HG03432 (cell line): Measurements from ENCODE around the gene ARSG.
A peak's percentile ranks its signal among the peaks of the same experiment; 100 is the strongest.
"Not testable (repeated sequence)": the region's sequence is repeated elsewhere in the genome, so short reads cannot be mapped to it uniquely, and the experiment has no call there.

Experiments used
- ATAC-seq: cut with Tn5 transposase; IDR thresholded peaks from one replicate; pipeline ENCODE4 v1.9.1; 2021; ENCODE audit warnings: mild to moderate bottlenecking, moderate library complexity; ENCODE audit not compliant: unreplicated experiment

Gene ARSG

DNA sequence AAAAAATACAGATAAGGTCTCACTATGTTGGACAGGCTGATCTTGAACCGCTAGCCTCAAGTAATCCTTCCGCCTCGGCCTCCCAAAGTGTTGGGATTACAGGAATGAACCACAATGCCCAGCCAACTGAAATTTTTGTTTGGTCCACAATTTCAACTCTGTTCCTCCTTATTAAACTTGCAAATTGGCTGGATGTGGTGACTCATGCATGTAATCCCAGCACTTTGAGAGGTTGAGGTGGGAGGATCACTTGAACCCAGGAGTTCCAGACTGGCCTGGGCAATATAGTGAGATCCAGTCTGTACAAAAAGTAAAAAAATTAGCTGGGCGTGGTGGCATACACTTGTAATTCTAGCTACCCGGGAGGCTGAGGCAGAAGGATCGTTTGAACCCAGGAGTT, 13.4 kb downstream of the ARSG start:
- no peak for ATAC-seq

DNA sequence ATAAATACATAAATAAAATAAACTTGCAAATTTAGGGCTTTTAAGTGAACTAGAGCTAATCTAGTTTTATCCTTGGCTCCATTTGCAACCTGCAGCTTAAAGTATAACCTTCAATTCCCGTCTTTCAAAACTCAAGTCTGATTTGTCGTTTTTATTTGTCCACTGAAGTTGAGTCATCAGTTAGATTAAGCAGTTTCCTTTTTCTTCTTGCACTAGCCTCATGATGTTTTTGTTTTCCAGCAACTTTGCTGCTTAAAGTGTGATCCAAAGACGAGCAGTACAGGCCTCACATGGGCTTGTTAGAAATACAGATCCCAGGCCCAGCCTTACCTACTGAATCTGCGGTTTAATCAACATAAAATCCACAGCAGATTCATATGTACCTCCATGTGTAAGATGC, 13.8 kb downstream of the ARSG start:
- ATAC-seq, result no peak

DNA sequence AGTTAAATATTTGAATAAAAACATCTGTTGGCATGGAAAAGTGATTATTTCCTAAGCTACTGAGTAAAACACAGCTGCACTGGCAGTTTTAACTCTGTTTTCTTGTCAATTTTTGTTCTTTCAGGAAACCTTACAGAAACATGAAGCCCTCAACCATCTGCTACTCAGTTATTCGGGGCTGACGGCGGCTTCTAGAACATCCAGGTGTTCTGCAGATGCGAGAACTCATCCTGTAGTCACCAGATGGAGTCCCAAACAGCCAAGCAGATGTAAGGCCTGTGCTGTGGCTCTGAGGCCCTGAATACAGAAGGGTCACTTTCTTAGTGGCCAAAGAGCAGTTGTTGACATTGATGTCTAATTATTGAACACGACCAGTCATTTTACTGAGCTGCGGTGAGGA, 15.5 kb downstream of the ARSG start:
- ATAC-seq, result no peak

DNA sequence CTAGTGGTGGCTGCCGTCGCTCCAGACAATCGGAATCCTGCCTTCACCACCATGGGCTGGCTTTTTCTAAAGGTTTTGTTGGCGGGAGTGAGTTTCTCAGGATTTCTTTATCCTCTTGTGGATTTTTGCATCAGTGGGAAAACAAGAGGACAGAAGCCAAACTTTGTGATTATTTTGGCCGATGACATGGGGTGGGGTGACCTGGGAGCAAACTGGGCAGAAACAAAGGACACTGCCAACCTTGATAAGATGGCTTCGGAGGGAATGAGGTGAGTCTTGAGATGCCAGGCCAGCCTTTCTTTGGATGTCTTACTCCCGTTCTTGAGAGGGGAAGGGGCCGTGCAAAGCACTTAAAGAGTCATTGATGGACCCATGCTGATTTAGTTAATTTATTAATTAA, 16.1 kb downstream of the ARSG start:
- no peak for ATAC-seq

DNA sequence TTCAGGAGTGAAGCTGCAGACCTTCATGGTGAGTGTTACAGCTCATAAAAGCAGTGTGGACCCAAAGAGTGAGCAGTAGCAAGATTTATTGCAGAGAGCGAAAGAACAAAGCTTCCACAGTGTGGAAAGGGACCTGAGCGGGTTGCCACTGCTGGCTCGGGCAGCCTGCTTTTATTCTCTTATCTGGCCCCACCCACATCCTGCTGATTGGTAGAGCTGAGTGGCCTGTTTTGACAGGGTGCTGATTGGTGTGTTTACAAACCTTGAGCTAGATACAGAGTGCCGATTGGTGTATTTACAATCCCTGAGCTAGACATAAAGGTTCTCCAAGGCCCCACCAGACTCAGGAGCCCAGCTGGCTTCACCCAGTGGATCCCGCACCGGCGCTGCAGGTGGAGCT, 17.2 kb downstream of the ARSG start:
- ATAC-seq, result not testable (repeated sequence)

DNA sequence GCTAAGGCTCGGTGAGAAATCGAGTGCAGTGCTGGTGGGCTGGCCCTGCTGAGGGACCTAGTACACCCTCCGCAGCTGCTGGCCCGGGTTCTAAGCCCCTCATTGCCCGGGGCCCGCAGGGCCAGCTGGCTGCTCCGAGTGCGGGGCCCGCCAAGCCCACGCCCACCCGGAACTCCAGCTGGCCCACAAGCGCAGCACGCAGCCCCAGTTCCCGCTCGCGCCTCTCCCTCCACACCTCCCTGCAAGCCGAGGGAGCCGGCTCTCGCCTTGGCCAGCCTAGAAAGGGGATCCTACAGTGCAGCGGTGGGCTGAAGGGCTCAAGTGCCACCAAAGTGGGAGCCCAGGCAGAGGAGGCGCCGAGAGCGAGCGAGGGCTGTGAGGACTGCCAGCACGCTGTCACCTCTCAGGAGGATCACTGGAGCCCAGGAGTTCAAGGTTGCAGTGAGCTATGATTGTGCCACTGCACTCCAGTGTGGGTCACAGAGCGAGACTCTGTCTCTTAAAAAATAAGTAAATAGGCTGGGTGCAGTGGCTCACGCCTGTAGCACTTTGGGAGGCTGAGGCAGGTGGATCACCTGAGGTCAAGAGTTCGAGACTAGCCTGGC, 17.9 kb downstream of the ARSG start:
- not testable (repeated sequence) for ATAC-seq

DNA sequence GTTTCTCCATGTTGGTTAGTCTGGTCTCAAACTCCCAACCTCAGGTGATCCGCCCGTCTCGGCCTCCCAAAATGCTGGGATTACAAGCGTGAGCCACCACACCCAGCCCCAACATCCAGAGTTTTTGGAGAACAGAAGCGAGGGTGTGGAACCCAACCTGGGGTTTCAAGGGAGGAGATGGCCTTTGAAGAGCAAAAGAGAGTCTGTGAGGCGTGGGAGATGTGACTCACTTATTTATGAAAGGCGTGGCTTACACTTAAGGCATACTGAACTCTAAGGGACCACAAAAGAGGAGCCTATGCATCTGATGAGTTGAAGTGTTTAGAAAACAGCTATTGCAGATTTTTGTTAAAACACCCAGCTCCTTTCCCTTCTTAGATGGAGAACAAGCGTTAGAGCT, 18.9 kb downstream of the ARSG start:
- ATAC-seq, result no peak

DNA sequence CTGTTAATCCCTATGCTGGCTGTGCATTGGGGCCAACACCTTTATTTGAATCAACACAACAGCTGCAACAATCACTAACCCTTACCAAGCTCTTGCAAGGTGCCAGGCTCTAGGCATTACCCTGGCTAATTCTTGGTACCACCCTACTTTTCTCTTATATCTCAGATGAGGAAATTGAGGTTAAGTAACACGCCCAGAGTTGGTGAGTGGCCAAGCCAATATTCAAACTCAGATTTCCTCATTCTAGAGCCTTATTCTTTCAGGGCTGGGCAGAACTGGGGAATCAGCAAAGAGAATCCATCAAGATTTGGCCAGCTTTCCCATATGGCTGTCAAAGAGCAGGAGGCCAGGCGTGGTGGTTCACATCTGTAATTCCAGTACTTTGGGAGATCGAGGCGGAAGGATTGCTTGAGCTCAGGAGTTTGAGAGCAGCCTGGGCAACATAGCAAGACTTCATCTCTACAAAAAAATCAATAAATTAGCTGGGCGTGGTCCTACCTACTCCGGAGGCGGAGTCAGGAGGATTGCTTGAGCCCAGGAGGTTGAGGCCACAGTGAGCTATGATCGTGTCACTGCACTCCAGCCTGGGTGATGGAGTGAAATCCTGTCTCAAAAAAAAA, 23.7 kb downstream of the ARSG start:
- ATAC-seq, result no peak

DNA sequence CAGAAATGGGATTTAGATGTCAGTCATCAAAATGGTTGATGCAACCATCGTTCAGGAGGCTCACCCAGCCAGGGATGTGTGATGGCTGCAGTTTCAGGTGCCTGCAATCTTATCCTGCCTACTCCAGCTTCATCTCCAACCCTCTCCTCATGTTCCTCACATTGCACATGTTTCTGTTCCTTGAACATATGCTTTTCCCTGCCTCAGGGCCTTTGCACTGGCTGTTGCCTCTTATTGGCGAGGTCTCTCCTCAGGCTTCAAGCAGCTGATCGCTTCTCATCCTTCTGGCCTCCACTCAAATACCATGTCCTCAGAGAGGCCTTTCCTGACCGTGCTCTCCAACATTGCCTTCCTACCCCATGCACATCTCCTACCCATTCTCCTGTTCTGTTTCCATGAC, 24.6 kb downstream of the ARSG start:
- ATAC-seq, result no peak

DNA sequence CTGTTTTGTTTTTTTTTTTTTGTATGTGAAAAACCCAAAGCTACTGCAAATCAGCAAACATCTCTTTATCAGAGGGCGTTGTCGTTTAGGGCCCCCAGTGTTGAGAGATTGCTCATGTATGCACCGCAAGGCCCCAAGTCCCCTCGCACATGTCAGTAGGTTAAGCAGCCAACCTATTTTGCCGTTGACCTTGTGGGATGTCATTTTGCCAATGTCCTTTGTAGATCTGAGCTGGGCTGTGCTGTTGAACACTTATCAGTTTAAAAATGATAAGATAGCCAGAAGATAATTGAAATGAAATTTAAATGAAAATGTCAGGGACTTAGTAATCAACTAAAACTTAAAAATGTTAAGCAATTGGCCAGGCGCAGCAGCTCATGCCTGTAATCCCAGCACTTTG, 26.2 kb downstream of the ARSG start:
- ATAC-seq, result no peak

DNA sequence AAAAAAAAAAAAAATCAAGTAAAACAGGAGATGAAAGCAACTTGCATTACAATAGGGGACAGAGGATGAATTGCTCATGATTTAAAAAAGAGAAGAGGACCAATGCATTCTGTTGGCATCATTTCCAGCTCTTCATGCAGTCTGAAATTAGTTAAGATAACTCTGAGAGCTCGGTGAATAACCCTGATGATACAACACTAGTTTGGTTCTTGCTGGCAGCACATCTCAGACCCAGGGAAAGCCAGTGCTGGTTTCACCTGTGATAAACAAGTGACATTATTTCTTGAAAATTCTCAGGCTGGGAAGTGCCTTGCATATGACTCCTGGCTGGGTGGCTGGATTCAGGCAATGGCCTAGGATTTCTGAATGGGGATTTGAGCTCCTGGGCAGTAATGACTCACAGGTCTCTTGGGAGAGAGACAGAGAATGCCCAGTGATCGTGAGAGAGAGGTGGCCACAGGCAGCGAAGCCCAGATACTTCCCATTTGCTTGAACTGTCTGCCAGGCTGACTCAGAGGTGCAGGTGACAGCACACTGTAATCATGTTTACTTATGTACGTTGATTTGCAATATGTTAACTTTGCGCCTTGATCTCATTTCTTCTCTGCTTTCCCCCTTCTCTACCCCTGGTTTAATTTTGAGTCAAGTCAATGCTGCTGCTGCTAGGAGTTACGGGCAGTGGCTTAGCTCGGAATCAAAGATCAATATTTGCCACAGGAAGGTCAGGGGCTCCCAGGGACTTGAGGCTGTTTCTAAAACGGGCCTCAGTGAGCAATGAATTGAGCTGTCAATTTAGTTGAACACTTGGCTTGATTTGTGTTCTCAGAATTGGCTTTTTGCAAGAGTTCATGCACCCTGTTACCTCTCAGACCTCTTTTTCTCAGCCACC, 27.1 kb downstream of the ARSG start:
- ATAC-seq, result peak; percentile 60

DNA sequence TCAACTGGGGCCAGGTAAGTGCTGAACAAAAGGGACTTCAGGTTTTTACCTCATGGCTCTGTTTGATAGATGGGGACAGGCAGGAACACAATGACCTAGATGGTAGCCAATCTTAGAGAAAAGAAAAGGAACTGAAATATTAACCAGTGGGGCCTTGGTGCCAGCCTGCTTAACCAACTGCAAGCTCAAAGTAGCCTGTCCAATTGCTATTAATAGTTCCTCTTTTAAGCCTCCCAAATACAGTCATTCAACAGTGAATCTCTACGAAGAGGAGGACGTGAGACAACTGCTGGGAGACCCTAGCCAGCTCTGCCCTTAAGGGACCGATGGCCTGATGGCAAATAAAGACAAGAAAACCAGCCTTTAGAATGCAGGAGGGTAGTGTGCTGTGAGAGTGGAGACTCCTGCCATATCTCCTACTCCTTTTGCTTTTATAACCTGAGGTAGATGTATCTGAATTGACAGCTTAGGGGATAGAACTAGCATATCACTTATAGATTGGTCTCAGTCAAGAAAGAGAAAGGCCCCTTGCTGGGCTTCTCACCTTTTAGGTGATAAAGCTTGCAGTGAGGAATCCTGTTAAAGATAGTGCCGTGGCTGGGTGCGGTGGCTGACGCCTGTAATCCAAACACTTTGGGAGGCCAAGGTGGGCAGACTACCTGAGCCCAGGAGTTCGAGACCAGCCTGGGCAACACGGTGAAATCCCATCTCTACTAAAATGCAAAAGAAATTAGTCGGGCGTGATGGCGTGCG, 28.3 kb downstream of the ARSG start:
- no peak for ATAC-seq

DNA sequence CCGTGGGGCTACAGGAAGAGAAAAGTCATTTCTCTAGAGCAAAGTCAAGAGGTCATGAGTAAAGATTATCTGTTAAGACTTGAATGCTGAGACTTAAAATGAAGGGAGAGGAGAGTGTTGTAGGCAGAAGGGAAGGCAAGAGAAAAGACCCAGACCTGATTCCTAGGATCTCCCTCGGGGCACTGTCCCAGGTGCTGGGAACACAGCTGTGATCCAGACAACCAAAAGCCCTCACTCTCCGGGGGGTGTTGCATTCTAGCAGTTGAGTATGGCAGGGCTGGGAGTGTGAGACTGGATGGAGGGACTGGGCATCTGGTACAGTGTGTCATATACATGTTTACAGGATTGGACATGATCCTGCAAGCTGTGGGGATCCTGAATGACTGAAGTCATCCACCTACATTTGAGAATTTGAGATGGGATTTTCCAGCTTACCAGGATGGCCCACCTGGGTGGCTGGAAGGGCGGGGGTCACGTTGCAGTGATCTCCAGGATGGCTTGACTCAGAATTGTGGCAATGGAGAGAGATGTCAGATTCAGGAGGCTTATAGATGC, 29.1 kb downstream of the ARSG start:
- ATAC-seq, result no peak

DNA sequence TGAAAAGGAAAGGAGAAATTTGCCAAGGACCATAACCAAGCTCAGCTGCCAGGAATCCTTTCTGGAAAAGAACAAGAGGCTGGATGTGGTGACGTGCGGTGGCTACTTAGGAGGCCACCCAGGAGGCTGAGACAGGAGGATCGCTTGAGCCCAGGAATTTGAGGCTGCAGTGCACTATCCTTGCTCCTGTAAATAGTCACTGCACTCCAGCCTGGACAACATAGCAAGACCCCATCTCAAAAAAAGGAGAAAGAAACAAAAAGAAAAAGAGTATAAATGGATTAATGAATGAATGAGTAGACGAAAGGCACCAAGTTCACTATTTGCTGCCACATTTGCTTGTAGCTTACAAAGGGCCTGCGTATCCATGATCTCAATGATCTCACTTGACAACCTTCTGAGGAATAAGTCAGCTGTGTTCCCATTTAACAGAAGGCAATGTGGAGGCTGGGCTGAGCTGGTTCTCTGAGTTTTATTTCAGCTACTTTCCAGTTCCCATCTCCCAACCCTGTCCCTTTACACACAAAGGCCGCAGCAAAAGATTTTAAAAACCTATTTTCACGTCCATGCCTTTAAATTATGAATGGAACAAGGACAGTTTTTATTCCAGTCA, 29.8 kb downstream of the ARSG start:
- ATAC-seq, result no peak

DNA sequence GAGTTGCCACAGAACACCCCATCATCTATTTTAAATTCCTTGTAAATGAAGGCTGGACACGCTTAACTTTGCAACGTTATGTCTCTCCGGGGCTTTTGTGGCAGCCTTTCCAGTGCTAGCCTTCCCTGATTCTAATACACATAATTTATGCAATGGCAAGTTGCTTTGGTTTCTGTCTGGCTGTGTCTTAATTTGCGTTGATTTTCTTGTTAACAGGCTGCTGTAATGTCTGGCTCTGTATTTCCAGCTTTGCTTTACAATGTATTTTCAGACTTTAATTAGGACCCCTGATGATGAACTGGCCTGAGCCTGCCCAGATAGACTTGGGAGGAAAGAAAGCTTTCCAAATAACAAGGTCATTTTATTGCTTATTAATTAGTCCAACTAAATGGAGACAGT, 30.3 kb downstream of the ARSG start:
- no peak for ATAC-seq

DNA sequence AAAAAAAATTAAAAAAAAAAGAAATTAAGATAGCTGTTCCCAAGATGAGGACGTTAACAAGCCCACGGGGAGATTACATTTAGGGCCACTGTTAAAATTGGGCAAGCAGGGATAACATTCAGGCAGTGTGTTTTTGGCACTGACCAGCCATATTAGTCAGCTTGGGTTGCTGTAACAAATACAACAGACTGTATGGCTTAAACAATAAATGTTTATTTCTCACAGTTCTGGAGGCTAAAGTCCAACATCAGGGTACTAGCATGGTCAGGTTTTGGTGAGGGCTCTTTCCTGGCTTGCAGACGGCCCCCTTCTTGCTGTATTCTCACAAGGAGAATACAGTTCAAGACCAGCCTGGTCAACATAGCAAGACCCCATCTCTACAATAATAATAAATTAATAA, 31.3 kb downstream of the ARSG start:
- ATAC-seq, result no peak

DNA sequence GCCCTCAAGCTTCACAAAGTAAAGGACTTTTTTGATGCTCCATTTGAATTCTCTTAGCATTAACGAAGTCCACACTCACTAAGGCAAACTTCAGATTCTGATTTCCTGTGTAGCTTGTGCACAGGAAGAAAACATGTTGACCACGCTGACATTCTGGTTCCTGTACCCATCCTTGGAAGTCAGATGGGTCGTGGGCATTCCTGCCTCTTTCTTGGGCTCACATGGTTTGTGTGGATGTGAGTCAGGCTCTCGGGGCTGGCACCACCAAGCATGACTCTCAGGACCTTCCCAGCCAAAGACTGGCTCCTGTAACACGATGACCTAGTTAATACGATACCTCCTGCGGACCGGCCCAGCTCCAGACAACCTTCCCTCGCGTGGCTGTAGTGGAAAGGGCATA, 32.8 kb downstream of the ARSG start:
- ATAC-seq, result no peak

DNA sequence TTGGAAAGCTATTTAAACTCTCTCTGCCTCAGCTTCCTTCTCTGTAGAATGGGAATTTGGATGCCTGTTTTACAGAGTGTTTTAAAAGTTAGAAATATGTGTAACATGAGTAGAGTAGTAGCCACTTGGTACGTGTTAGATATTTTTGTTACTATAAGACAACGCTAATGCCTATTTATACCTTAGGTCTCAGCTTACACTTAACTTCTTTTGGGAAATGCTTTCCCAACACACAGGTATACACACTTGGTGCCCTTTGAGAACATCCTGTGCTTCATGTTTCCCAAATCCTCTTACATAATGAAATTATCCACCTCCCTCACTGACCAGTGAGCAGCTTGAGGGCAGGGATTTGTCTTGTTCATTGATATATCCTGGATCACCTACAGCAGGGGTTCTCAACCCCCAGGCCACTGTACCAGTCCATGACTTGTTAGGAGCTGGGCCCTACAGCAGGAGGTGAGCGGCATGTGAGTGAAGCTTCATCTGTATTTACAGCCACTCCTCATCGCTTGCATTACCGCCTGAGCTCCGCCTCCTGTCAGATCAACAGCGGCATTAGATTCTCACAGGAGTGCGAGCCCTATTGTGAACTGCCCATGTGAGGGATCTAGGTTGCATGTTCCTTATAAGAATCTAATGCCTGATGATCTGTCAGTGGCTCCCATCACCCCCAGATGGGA, 33.5 kb downstream of the ARSG start:
- no peak for ATAC-seq

DNA sequence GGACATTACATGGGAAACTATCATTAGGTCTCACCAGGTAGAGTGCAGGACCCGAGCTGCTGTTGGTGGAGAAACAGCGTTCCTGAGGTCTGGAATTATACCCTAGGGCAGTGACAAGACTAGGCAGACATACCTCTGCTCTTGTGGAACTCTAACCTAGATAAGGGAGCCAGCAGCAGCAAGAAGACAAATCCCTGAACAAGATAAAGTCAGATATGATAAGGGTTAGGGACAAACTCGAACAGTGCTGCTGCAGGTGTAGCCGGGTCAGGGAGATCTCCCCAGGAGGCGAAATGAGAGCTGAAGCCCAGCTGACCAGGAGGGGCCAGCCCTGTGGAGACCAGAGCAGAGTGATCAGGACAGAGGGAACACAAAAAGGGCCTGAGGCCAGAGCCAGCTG, 34.7 kb downstream of the ARSG start:
- ATAC-seq, result no peak

DNA sequence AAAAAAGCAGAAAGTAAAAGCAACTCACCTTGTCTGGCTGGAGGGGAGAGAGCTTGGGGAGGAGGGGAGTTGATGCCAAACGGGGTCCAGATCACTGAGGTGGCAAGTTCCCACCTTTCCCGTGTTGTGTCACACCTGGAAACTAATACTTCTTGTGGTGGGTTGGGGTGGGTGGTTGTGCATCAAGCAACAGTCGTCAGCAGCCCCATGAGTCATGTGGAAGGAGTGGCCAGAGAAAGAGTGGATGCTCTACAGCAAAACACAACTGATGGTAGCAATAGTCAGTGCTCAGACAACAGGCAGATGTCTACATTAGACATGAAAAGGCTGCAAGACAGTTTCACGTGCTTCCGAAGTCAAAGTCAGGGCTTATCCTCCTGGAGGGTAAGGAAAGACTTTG, 35.4 kb downstream of the ARSG start:
- ATAC-seq, result no peak
